CD14-positive monocyte (primary cell): ENCODE data around the gene FNDC3B. TPM values are rescaled to one million over a fixed set of nuclear protein-coding genes. Genes with fewer than 3 reads are reported as not detected.

Source experiments
- DNase-seq, 3 donors: peaks; one replicate each; pipeline ENCODE4 v3.0.0-alpha.2; 2011 to 2022
- H2AFZ ChIP-seq: 2 replicates; pipeline ENCODE4 v1.6.0; 2012; ENCODE audit warnings: mild to moderate bottlenecking, low read depth, low read length, inconsistent platforms; ENCODE audit not compliant: insufficient read depth, poor library complexity, severe bottlenecking
- H3K27ac ChIP-seq, 2 donors: 1 replicate in 1 of 2; 2 replicates in 1 of 2; pipeline ENCODE4 v1.5.1; 2012 to 2013; ENCODE audit warnings: low read length in 2 of 2, control low read depth in 1 of 2, inconsistent platforms in 1 of 2, low read depth in 1 of 2, mild to moderate bottlenecking in 1 of 2
- H3K27me3 ChIP-seq, 2 donors: one replicate each; pipeline versions ENCODE4 v1.6.0 to v1.6.1; 2011 to 2013; ENCODE audit warnings: low read length in 2 of 2; ENCODE audit not compliant: control insufficient read depth in 2 of 2, insufficient read depth in 2 of 2
- H3K36me3 ChIP-seq, 2 donors: replicated peaks in 1 of 2; 1 replicate in 1 of 2; 2 replicates in 1 of 2; pipeline versions ENCODE4 v1.5.1 to v1.6.1; 2012 to 2013; ENCODE audit warnings: low read length in 2 of 2, control low read depth in 1 of 2, inconsistent platforms in 1 of 2, mild to moderate bottlenecking in 1 of 2; ENCODE audit not compliant: insufficient read depth in 2 of 2, control insufficient read depth in 1 of 2
- H3K4me1 ChIP-seq, 2 donors: 1 replicate in 1 of 2; 2 replicates in 1 of 2; pipeline versions ENCODE4 v1.5.1 to v1.6.1; 2012 to 2013; ENCODE audit warnings: low read length in 2 of 2, control low read depth in 1 of 2, inconsistent platforms in 1 of 2, mild to moderate bottlenecking in 1 of 2, moderate library complexity in 1 of 2; ENCODE audit not compliant: insufficient read depth in 2 of 2, control insufficient read depth in 1 of 2
- H3K4me2 ChIP-seq: replicated peaks from 2 replicates; pipeline ENCODE3; 2012; ENCODE audit warnings: low read length, moderate library complexity, mild to moderate bottlenecking; ENCODE audit not compliant: poor library complexity, severe bottlenecking; ENCODE audit errors: extremely low read depth
- H3K4me3 ChIP-seq, 3 experiments: fragments of 200-600 bp in 1 of 3; sonication (generic) in 1 of 3; replicated peaks in 1 of 3; 1 replicate in 2 of 3; 2 replicates in 1 of 3; pipeline ENCODE4 v1.5.1; 2011 to 2013; ENCODE audit warnings: low read length in 3 of 3, mild to moderate bottlenecking in 3 of 3, control low read depth in 2 of 3, low read depth in 2 of 3, inconsistent platforms in 1 of 3, moderate library complexity in 1 of 3
- H3K79me2 ChIP-seq: 2 replicates; pipeline ENCODE4 v1.6.0; 2012; ENCODE audit warnings: mild to moderate bottlenecking, control low read depth, inconsistent platforms, low read length, moderate library complexity; ENCODE audit not compliant: insufficient read depth
- H3K9ac ChIP-seq: 2 replicates; pipeline ENCODE4 v1.6.0; 2017; ENCODE audit warnings: low read length, mild to moderate bottlenecking; ENCODE audit not compliant: insufficient read depth, poor library complexity, severe bottlenecking
- H3K9me3 ChIP-seq, 2 donors: replicated peaks in 1 of 2; 1 replicate in 1 of 2; 2 replicates in 1 of 2; pipeline versions ENCODE4 v1.5.1 to v1.6.1; 2012 to 2013; ENCODE audit warnings: low read length in 2 of 2, control low read depth in 1 of 2; ENCODE audit not compliant: control insufficient read depth in 1 of 2, insufficient read depth in 1 of 2
- H4K20me1 ChIP-seq: 2 replicates; pipeline ENCODE4 v1.6.0; 2012; ENCODE audit warnings: mild to moderate bottlenecking, low read length, control low read depth, moderate library complexity; ENCODE audit not compliant: insufficient read depth
- H3K27ac Mint-ChIP-seq, 7 donors: one replicate each; pipeline ENCODE4 v1.8.0; 2020; ENCODE audit warnings: mild to moderate bottlenecking in 7 of 7, mixed read lengths in 7 of 7, moderate library complexity in 6 of 7, inconsistent platforms in 2 of 7
- H3K27me3 Mint-ChIP-seq, 3 donors: one replicate each; pipeline ENCODE4 v1.8.0; 2021 to 2022; ENCODE audit warnings: low read depth in 3 of 3, mild to moderate bottlenecking in 3 of 3, mixed read lengths in 3 of 3, moderate library complexity in 3 of 3, inconsistent platforms in 1 of 3
- H3K36me3 Mint-ChIP-seq, 2 donors: one replicate each; pipeline ENCODE4 v1.8.0; 2020; ENCODE audit warnings: mixed read lengths in 2 of 2, inconsistent platforms in 1 of 2, mild to moderate bottlenecking in 1 of 2
- H3K4me1 Mint-ChIP-seq: one replicate; pipeline ENCODE4 v1.8.0; 2020; ENCODE audit warnings: mild to moderate bottlenecking, mixed read lengths
- H3K4me3 Mint-ChIP-seq, 2 donors: one replicate each; pipeline ENCODE4 v1.8.0; 2020; ENCODE audit warnings: mild to moderate bottlenecking in 2 of 2, mixed read lengths in 2 of 2, moderate library complexity in 1 of 2
- H3K9me3 Mint-ChIP-seq, 7 donors: one replicate each; pipeline ENCODE4 v1.8.0; 2020 to 2022; ENCODE audit warnings: mixed read lengths in 7 of 7, mild to moderate bottlenecking in 6 of 7, moderate library complexity in 6 of 7, inconsistent platforms in 2 of 7
- CTCF ChIP-seq: fragments of 200-600 bp; IDR thresholded peaks from one replicate; pipeline ENCODE4 v1.8.0; 2022; ENCODE audit warnings: antibody characterized with exemption, mild to moderate bottlenecking
- WGBS: methylation state at CpG from one replicate; pipeline ENCODE4 v1.1.5; 2013; ENCODE audit warnings: missing lambda C conversion rate; ENCODE audit not compliant: insufficient coverage; 5-methylcytosine and 5-hydroxymethylcytosine counted together
- intact Hi-C, 2 donors: fragments of 100-400 bp; cut with micrococcal nuclease; formaldehyde crosslinking; loops; one replicate each; pipeline versions ENCODE4 v1.15.0 to v1.15.1; 2023
- polyA plus RNA-seq, 3 donors: library from polyadenylated mRNA; depleted of rRNA in 1 of 3; unstranded in 2 of 3; stranded (reverse) in 1 of 3; fragments of 300-500 nt in 2 of 3; fragments of >200 nt in 1 of 3; fragmentation: Illumina TruSeq in 2 of 3; gene quantifications; 1 replicate in 2 of 3; 2 replicates in 1 of 3; pipeline ENCODE4 v1.2.3, GENCODE V29; 2012 to 2021

The FNDC3B gene
- polyA plus RNA-seq, 3 donors = 19.6 to 36.1 (median 25.7) TPM

GRCh38 chr3:172192830-172193415 is 153.5 kb downstream of the FNDC3B start:
- H4K20me1 ChIP-seq = peaks cover 87% of the 10 kb centered on the region
- H3K4me3 Mint-ChIP-seq = no peak overlapping the region
- peaks cover 8 to 10% of the 10 kb centered on the region in 2 donors for H3K36me3 Mint-ChIP-seq
- no peak overlapping the region for H3K27ac ChIP-seq
- H3K4me1 ChIP-seq = peaks cover 4 to 6% of the 10 kb centered on the region in 2 donors
- H3K9me3 ChIP-seq = no peaks in the 10 kb centered on the region
- H3K4me2 ChIP-seq = no peak overlapping the region
- no peak for DNase-seq
- no peaks in the 10 kb centered on the region for H3K27me3 ChIP-seq
- H3K79me2 ChIP-seq = peaks cover 93% of the 10 kb centered on the region
- H3K27me3 Mint-ChIP-seq = no peaks in the 10 kb centered on the region
- intact Hi-C loops = no loop called here
- H3K4me1 Mint-ChIP-seq = peaks cover 14% of the 10 kb centered on the region
- TF ChIP-seq CTCF = no peak
- no CpG with 5 or more reads among the region's 3 CpGs for WGBS
- H3K36me3 ChIP-seq = no peaks in the 10 kb centered on the region
- H3K27ac Mint-ChIP-seq = peak overlapping the region in 3 of 7 donors; percentile 68 to 86 (median 72)
- no peak overlapping the region for H2AFZ ChIP-seq
- no peak overlapping the region for H3K9ac ChIP-seq
- no peaks in the 10 kb centered on the region for H3K9me3 Mint-ChIP-seq
- no peak overlapping the region for H3K4me3 ChIP-seq

- Histone ChIP-seq H3K36me3 (no peaks in the 10 kb centered on the region), H4K20me1 (peaks cover 88% of the 10 kb centered on the region), H3K4me2 (no peak overlapping the region), H3K4me3 (no peak overlapping the region), H3K9me3 (no peaks in the 10 kb centered on the region), H3K27ac (peak overlapping the region in 1 of 2 donors; percentile 69), H3K4me1 (peaks cover 4 to 6% of the 10 kb centered on the region in 2 donors), H3K9ac (no peak overlapping the region), H3K27me3 (no peaks in the 10 kb centered on the region), H3K79me2 (peaks cover 93% of the 10 kb centered on the region), H2AFZ (no peak overlapping the region)
- Mint-ChIP-seq H3K27ac (peak overlapping the region; percentile 46 to 86 (median 72)), H3K9me3 (no peaks in the 10 kb centered on the region), H3K4me1 (peaks cover 14% of the 10 kb centered on the region), H3K27me3 (no peaks in the 10 kb centered on the region), H3K36me3 (peaks cover 6 to 7% of the 10 kb centered on the region in 2 donors), H3K4me3 (no peak overlapping the region)
- intact Hi-C loops = no loop called here
- no CpG with 5 or more reads among the region's 1 CpG for WGBS
- DNase-seq = no peak
- TF ChIP-seq CTCF = no peak
Observed at GRCh38 chr3:172193436-172193835, 154.1 kb downstream of the FNDC3B start.
